ENCODE data around the gene CELSR2.

Gene CELSR2

DNA sequence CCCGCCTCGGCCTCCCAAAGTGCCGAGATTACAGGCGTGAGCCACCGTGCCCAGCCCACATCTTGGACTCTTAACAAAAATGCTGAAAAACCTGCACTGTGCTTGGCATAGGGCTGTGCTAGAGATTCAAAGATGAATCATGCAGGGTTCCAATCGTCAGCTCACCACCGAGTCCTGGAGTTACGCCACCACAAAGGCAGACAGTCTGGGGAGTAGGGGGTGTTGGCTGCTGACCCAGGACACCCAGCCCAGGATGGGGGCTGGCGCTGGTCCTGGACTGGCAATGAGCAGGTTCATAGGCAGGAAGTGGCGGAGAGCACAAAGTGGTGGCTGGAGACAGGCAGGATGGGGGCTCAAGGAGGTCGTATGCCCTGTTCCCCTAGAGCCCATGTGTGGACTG is 17.6 kb downstream of the CELSR2 start:
- DNase-seq = no peak

GRCh38 chr1:109267743-109268300 is 18.5 kb downstream of the CELSR2 start:
- DNase-seq = no peak

- DNase-seq = no peak
Observed at GRCh38 chr1:109268431-109269211, 19.3 kb downstream of the CELSR2 start.

GRCh38 chr1:109269212-109269980 is 20.1 kb downstream of the CELSR2 start:
- DNase-seq = no peak

DNA sequence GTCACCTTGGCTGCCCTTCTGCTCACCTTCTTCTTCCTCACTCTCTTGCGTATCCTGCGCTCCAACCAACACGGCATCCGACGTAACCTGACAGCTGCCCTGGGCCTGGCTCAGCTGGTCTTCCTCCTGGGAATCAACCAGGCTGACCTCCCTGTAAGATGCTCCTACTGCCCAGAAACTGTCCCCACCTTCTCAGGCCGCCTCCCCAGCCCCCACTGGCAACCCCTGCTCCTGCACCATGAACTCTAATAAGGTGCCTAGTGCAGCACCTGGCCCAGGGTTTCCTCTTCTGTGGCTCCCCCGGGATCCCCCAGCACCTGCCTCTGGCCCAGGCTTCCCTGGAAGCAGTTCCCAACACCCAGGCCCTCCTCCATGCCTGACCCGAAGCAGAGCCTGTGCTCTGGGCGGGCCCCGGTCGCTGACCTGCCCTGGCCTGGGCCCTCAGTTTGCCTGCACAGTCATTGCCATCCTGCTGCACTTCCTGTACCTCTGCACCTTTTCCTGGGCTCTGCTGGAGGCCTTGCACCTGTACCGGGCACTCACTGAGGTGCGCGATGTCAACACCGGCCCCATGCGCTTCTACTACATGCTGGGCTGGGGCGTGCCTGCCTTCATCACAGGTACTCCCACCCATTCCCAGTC is 20.8 kb downstream of the CELSR2 start:
- no peak for DNase-seq

DNA sequence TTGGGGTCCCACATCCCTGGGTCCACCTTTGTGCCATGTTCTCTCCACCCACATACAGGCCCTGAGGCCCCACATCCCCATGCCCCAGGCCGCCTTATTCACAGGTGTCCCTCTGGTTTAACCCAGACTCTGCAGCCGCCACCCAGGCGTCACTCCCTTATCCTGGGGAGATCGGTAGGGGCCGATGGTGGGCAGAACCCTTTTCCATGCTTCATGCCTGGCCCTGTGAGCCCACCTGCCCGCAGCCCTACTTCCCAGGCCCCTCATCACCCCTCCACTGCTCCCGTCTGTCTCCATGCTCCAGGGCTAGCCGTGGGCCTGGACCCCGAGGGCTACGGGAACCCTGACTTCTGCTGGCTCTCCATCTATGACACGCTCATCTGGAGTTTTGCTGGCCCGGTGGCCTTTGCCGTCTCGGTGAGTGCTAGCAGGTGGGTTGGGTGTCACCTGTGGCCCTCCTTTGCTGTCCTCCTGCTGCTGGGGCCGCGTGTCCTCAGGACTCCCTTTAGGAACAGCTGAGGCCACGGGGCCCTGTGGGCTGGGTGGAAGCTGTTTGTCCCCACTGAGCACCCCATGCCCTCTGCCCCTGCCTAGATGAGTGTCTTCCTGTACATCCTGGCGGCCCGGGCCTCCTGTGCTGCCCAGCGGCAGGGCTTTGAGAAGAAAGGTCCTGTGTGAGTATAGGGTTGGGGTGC is 21.4 kb downstream of the CELSR2 start:
- DNase-seq = no peak

- no peak for DNase-seq
Observed at GRCh38 chr1:109271458-109271857, 22.1 kb downstream of the CELSR2 start.

DNA sequence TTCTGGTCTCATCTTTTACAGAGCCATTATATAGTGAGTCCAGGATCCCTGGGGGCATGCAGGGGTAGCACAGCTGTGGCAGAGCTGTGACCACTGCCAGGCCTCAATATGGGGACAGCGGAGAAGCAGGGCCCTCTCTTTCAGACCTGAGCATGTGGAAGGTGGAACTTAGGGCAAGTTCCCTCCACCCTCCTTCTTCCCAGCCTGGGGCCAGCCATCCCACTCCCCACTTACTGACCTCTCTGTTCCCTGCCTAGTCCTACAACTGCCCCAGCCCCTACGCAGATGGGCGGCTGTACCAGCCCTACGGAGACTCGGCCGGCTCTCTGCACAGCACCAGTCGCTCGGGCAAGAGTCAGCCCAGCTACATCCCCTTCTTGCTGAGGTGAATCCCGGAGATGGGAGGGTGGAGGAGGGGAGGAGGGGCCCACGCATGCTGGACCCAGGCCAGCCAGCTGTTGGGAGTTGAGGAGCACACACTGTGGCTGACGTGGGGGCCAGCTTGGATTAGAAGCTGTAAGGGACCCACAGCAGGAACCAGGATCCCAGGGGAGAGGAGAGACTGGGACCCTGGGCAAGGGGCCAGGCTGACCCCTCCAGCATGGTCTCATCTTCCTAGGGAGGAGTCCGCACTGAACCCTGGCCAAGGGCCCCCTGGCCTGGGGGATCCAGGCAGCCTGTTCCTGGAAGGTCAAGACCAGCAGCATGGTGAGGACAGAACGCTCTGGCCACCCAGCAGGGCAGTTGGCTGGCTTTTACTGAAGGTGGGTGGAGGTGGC is 22.9 kb downstream of the CELSR2 start:
- DNase-seq = no peak

DNA sequence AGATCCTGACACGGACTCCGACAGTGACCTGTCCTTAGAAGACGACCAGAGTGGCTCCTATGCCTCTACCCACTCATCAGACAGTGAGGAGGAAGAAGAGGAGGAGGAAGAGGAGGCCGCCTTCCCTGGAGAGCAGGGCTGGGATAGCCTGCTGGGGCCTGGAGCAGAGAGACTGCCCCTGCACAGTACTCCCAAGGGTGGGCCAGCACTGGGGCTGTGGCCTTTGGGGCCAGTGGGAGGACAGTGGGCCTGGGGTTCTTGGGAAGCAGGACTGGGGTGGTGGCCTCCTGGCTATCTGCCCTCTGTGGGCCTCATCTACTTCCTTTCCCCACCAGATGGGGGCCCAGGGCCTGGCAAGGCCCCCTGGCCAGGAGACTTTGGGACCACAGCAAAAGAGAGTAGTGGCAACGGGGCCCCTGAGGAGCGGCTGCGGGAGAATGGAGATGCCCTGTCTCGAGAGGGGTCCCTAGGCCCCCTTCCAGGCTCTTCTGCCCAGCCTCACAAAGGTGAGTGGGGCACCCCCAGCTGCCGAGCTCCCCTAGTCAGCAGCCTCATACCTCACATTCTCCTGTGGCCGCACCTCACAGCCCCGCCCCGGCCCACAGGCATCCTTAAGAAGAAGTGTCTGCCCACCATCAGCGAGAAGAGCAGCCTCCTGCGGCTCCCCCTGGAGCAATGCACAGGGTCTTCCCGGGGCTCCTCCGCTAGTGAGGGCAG is 23.6 kb downstream of the CELSR2 start:
- DNase-seq = no peak

DNA sequence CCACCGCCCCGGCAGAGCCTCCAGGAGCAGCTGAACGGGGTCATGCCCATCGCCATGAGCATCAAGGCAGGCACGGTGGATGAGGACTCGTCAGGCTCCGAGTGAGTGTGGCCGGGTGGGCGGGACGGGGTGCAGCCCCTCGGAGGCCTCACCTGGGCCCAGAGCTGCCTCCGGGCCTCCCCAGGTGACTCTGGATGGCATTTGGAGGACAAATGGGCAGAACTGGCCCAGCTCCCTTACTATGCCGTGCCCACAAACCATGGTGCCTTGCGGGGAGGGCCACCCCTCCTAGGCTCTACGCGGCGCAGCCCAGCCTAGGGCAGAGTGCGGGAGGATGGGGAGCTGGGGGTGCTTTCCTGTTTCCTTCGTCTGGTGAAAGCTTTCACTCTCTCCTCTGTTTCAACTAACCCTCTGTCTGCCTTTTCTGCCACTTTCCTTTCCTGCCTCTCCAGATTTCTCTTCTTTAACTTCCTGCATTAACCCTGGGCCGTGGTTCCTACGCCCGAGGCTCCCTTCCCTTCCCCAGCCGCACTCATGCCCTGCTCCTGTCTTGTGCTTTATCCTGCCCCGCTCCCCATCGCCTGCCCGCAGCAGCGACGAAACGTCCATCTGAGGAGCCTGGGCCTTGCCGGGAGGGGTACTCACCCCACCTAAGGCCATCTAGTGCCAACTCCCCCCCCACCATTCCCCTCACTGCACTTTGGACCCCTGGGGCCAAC is 24.4 kb downstream of the CELSR2 start:
- DNase-seq = no peak

- DNase-seq = no peak
Observed at GRCh38 chr1:109274533-109275476, 25.5 kb downstream of the CELSR2 start.

GRCh38 chr1:109275706-109276345 is 26.5 kb downstream of the CELSR2 start:
- no peak for DNase-seq

GRCh38 chr1:109277434-109278204 is 28.3 kb downstream of the CELSR2 start:
- peak; percentile 81 for DNase-seq

- no peak for DNase-seq
Observed at GRCh38 chr1:109279615-109280278, 30.4 kb downstream of the CELSR2 start.

DNA sequence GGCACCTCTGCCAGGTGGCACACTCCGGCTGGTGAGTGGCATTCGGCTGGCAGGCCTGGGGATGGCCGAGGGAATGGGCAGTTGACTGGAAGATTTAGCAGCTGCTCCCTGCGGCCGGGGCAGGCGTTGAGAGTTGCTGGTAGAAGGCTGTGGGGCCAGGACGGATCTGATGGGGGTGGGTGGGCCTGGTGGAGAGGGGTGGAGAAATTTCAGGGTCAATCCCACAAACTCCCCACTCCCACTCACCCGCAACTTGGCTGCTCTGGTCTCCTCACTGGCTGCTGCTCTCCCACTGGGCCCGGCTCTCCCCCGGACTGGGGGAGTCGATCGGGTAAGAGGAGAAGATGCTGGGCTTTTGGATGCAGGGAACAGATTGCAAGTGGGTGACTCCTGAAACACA is 31.5 kb downstream of the CELSR2 start:
- no peak for DNase-seq

GRCh38 chr1:109281680-109282496 is 32.5 kb downstream of the CELSR2 start:
- DNase-seq = no peak

DNA sequence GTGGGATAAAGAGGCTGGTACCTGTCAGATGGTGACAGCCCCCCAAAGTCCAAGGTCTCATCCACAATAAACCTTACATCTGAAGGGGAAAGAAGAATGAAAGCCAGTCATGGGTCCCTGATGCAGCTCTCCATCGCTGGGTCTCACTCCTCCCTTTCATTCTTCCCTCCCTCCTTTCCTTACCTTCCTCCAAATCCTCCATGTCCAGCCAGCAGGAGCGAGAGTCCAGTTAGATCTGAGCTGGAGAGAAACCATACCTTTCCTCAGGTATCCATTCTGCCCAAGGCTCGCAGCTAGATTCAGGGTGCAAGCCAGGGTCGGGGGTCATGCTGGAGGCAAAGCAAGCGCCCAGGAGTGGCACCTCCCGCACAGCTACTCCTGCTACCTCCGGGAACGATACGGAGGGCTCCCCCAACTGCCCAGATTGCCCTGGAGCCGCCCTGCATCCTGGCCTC is 33.2 kb downstream of the CELSR2 start:
- DNase-seq = no peak
